Neural cell (in vitro differentiated cells): ENCODE results near the gene CEP126. TPM values are rescaled to one million over a fixed set of nuclear protein-coding genes. Genes with fewer than 3 reads are reported as not detected.

Experiments
- H2AFZ ChIP-seq: fragments of 200-600, 300-800 bp; sonication (generic), shearing (Covaris generic); 2 replicates; pipeline ENCODE4 v1.6.0; 2014; ENCODE audit warnings: low read depth, mild to moderate bottlenecking, antibody characterized with exemption, low read length, moderate library complexity
- H3F3A ChIP-seq: fragments of 200-600 bp; shearing (Covaris generic); 2 replicates; pipeline ENCODE4 v1.6.1; 2016; ENCODE audit warnings: mild to moderate bottlenecking, moderate library complexity, mixed read lengths, antibody characterized with exemption, low read length; ENCODE audit not compliant: insufficient read depth, poor library complexity, severe bottlenecking
- H3K27ac ChIP-seq: fragments of 200-600, 300-800 bp; sonication (generic), shearing (Covaris generic); 2 replicates; pipeline ENCODE4 v1.5.1; 2014; ENCODE audit warnings: mild to moderate bottlenecking, low read length, moderate library complexity
- H3K27me3 ChIP-seq: fragments of 300-800, 200-600 bp; sonication (generic), shearing (Covaris generic); 2 replicates; pipeline ENCODE4 v1.6.0; 2014; ENCODE audit warnings: mild to moderate bottlenecking, low read depth, low read length, moderate library complexity; ENCODE audit not compliant: insufficient read depth
- H3K36me3 ChIP-seq: fragments of 300-800, 200-600 bp; sonication (generic), shearing (Covaris generic); 2 replicates; pipeline ENCODE4 v1.5.1; 2014; ENCODE audit warnings: mild to moderate bottlenecking, antibody characterized with exemption, low read length, moderate library complexity; ENCODE audit not compliant: insufficient read depth
- H3K4me2 ChIP-seq: fragments of 300-800, 200-600 bp; sonication (generic), shearing (Covaris generic); 2 replicates; pipeline ENCODE4 v1.6.0; 2014; ENCODE audit warnings: mild to moderate bottlenecking, low read length
- H3K4me3 ChIP-seq: fragments of 300-800, 200-600 bp; sonication (generic), shearing (Covaris generic); 2 replicates; pipeline ENCODE4 v1.5.1; 2014; ENCODE audit warnings: mild to moderate bottlenecking, low read length, moderate library complexity
- H3K79me2 ChIP-seq: fragments of 200-600 bp; shearing (Covaris generic); replicated peaks from 2 replicates; pipeline ENCODE4 v1.6.0; 2014; ENCODE audit warnings: mild to moderate bottlenecking, low read length, moderate library complexity; ENCODE audit not compliant: insufficient read depth
- H3K9ac ChIP-seq: fragments of 300-800, 200-600 bp; sonication (generic), shearing (Covaris generic); 2 replicates; pipeline ENCODE4 v1.6.1; 2016; ENCODE audit warnings: mild to moderate bottlenecking, low read length, mixed read lengths
- H3K9me2 ChIP-seq: fragments of 200-600 bp; shearing (Covaris generic); 2 replicates; pipeline ENCODE4 v1.6.1; 2016; ENCODE audit warnings: mild to moderate bottlenecking, low read length, mixed read lengths; ENCODE audit not compliant: insufficient read depth
- H3K9me3 ChIP-seq: fragments of 200-600, 300-800 bp; sonication (generic), shearing (Covaris generic); 2 replicates; pipeline ENCODE4 v1.6.1; 2016; ENCODE audit warnings: mild to moderate bottlenecking, mixed run types, low read length, moderate library complexity, mixed read lengths
- H4K20me1 ChIP-seq: fragments of 200-600 bp; shearing (Covaris generic); 2 replicates; pipeline ENCODE4 v1.6.1; 2016; ENCODE audit warnings: mild to moderate bottlenecking, mixed run types; ENCODE audit not compliant: insufficient read depth
- EP300 ChIP-seq: fragments of 450-650 bp; conservative IDR thresholded peaks from 2 replicates; pipeline ENCODE4 v1.6.1; 2014; ENCODE audit warnings: antibody characterized with exemption, mild to moderate bottlenecking, moderate library complexity; ENCODE audit not compliant: poor library complexity, severe bottlenecking
- EZH2 ChIP-seq: fragments of 200-600, 300-800 bp; shearing (Covaris generic), sonication (generic); IDR thresholded peaks from 2 replicates; pipeline ENCODE4 v1.6.1; 2014; ENCODE audit warnings: antibody characterized with exemption, low read length, borderline replicate concordance, mild to moderate bottlenecking; ENCODE audit not compliant: insufficient read depth, poor library complexity, severe bottlenecking
- MXI1 ChIP-seq: fragments of 450-650 bp; conservative IDR thresholded peaks from 2 replicates; pipeline ENCODE4 v1.6.1; 2014; ENCODE audit warnings: antibody characterized with exemption, mild to moderate bottlenecking; ENCODE audit not compliant: poor library complexity, severe bottlenecking
- POLR2AphosphoS5 ChIP-seq: IDR thresholded peaks from 2 replicates; pipeline ENCODE4 v1.6.1; 2012
- RAD21 ChIP-seq: fragments of 450-650 bp; conservative IDR thresholded peaks from 2 replicates; pipeline ENCODE4 v1.6.1; 2014; ENCODE audit warnings: antibody characterized with exemption, mild to moderate bottlenecking, moderate library complexity
- SMC3 ChIP-seq: fragments of 450-650 bp; conservative IDR thresholded peaks from 2 replicates; pipeline ENCODE4 v1.6.1; 2014; ENCODE audit warnings: antibody characterized with exemption, mild to moderate bottlenecking, moderate library complexity; ENCODE audit not compliant: poor library complexity
- TAF1 ChIP-seq: IDR thresholded peaks from 2 replicates; pipeline ENCODE4 v1.6.1; 2012; ENCODE audit warnings: low read depth
- polyA plus RNA-seq: library from polyadenylated mRNA; depleted of rRNA; stranded (reverse); fragments of >200 nt; gene quantifications from 2 replicates; pipeline ENCODE4 v1.2.3, GENCODE V29; 2014
- TF ChIP-seq, protein P1 (sequence below): fragments of 450-650 bp; IDR thresholded peaks from 2 replicates; pipeline ENCODE4 v1.5.1; 2014; ENCODE audit warnings: antibody characterized with exemption, mild to moderate bottlenecking, moderate library complexity; ENCODE audit not compliant: poor library complexity, severe bottlenecking
- TF ChIP-seq, protein P2 (sequence below): IDR thresholded peaks from 2 replicates; pipeline ENCODE4 v1.6.1; 2012; ENCODE audit warnings: borderline replicate concordance

Gene CEP126
- polyA plus RNA-seq, 1 donor from 2014 or later: 1.8 TPM

DNA sequence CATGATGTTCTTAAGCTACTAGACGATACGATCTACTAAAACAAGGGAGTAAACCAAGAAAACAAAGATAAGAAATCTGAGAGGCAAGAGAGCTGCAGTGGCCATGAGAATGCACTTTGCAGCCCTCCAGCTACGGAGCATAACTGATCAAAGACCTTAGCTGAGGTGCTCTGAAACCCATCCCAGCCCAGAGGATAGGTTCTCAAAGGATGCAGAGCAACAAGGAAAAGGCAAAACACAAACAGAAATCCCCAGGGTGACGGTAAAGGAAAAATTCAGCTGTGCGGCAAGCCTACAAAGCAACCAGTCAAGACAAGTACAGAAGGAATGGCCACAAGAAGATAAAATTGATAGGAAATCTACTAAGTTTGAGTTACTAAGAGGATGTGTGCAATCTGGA, 99.9 kb downstream of the CEP126 start:
- Histone ChIP-seq H3K4me3 (no peak overlapping the region), H3K27me3 (no peaks in the 10 kb centered on the region), H3K9ac (no peak overlapping the region), H3K36me3 (no peaks in the 10 kb centered on the region), H2AFZ (no peak overlapping the region), H4K20me1 (no peaks in the 10 kb centered on the region), H3K27ac (no peak overlapping the region), H3K4me2 (no peak overlapping the region), H3F3A (no peaks in the 10 kb centered on the region), H3K9me3 (no peaks in the 10 kb centered on the region), H3K9me2 (no peaks in the 10 kb centered on the region), H3K79me2 (no peaks in the 10 kb centered on the region)
- TF ChIP-seq, protein P1, sequence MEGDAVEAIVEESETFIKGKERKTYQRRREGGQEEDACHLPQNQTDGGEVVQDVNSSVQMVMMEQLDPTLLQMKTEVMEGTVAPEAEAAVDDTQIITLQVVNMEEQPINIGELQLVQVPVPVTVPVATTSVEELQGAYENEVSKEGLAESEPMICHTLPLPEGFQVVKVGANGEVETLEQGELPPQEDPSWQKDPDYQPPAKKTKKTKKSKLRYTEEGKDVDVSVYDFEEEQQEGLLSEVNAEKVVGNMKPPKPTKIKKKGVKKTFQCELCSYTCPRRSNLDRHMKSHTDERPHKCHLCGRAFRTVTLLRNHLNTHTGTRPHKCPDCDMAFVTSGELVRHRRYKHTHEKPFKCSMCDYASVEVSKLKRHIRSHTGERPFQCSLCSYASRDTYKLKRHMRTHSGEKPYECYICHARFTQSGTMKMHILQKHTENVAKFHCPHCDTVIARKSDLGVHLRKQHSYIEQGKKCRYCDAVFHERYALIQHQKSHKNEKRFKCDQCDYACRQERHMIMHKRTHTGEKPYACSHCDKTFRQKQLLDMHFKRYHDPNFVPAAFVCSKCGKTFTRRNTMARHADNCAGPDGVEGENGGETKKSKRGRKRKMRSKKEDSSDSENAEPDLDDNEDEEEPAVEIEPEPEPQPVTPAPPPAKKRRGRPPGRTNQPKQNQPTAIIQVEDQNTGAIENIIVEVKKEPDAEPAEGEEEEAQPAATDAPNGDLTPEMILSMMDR: no peak
- TF ChIP-seq POLR2AphosphoS5 (no peak), EZH2 (no peak), TAF1 (no peak), MXI1 (no peak)

DNA sequence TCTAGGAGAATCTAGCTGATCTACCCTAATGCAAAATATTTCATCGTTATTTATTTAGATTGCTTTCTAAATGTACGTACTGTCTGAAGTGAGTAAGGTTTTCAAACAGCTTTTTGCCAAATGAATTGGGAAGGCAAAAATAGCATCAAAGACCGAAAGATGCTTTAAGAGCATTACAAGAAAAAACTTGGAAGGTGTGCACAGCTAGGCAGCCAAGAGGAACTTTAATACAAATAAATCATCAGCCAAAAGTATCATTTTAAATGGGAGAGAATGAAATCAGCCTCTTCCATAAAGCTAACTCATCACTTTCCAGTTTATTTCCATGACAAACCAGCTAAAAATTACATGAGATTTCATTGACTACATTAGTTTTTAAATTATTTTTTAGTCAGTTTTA, 102.2 kb downstream of the CEP126 start:
- Histone ChIP-seq H3K9ac (no peak overlapping the region), H4K20me1 (no peaks in the 10 kb centered on the region), H3K27ac (no peak overlapping the region), H3F3A (no peaks in the 10 kb centered on the region), H2AFZ (no peak overlapping the region), H3K9me2 (no peaks in the 10 kb centered on the region), H3K36me3 (no peaks in the 10 kb centered on the region), H3K4me3 (no peak overlapping the region), H3K4me2 (no peak overlapping the region), H3K27me3 (no peaks in the 10 kb centered on the region), H3K79me2 (no peaks in the 10 kb centered on the region), H3K9me3 (no peaks in the 10 kb centered on the region)
- no peak for TF ChIP-seq EZH2
- TF ChIP-seq RAD21: no peak
- TF ChIP-seq MXI1: no peak
- TF ChIP-seq SMC3: no peak
- TF ChIP-seq TAF1: no peak
- TF ChIP-seq, protein P1: no peak

DNA sequence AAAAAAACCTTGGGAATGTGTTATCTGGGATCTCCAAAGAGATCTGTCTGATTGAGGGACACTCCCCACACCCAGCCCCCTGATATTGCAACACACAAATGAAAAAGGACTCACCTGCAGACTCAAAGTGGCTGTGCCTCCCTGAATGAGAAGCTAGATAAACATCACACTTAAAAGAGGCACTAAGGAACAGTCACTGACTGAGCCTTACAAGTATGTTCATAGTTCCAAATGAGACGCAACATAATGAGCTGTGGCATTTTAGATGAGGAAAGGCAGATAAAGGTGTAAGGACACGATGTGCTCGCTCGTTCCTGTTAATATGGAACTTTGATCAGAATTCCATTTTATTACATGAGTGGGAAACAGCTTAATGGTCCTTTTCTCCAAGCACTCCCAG, 111.4 kb downstream of the CEP126 start:
- Histone ChIP-seq H2AFZ (no peak overlapping the region), H3K9me2 (no peaks in the 10 kb centered on the region), H3K9me3 (no peaks in the 10 kb centered on the region), H3K4me3 (no peak overlapping the region), H3K36me3 (no peaks in the 10 kb centered on the region), H3F3A (no peaks in the 10 kb centered on the region), H3K27me3 (no peaks in the 10 kb centered on the region), H3K79me2 (no peaks in the 10 kb centered on the region), H3K9ac (no peak overlapping the region), H3K27ac (no peak overlapping the region), H4K20me1 (no peaks in the 10 kb centered on the region), H3K4me2 (no peak overlapping the region)
- TF ChIP-seq RAD21 (no peak), EP300 (no peak), MXI1 (no peak), EZH2 (no peak), TAF1 (no peak), POLR2AphosphoS5 (no peak), SMC3 (no peak)
- TF ChIP-seq, protein P1: no peak
- TF ChIP-seq, protein P2, sequence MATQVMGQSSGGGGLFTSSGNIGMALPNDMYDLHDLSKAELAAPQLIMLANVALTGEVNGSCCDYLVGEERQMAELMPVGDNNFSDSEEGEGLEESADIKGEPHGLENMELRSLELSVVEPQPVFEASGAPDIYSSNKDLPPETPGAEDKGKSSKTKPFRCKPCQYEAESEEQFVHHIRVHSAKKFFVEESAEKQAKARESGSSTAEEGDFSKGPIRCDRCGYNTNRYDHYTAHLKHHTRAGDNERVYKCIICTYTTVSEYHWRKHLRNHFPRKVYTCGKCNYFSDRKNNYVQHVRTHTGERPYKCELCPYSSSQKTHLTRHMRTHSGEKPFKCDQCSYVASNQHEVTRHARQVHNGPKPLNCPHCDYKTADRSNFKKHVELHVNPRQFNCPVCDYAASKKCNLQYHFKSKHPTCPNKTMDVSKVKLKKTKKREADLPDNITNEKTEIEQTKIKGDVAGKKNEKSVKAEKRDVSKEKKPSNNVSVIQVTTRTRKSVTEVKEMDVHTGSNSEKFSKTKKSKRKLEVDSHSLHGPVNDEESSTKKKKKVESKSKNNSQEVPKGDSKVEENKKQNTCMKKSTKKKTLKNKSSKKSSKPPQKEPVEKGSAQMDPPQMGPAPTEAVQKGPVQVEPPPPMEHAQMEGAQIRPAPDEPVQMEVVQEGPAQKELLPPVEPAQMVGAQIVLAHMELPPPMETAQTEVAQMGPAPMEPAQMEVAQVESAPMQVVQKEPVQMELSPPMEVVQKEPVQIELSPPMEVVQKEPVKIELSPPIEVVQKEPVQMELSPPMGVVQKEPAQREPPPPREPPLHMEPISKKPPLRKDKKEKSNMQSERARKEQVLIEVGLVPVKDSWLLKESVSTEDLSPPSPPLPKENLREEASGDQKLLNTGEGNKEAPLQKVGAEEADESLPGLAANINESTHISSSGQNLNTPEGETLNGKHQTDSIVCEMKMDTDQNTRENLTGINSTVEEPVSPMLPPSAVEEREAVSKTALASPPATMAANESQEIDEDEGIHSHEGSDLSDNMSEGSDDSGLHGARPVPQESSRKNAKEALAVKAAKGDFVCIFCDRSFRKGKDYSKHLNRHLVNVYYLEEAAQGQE: no peak
